Right atrium auricular region (tissue), 2 donors: ENCODE data around the gene COPG1. TPM values are rescaled to one million over a fixed set of nuclear protein-coding genes. Genes with fewer than 3 reads are reported as not detected.

Experiments used
- DNase-seq: peaks from one replicate; pipeline ENCODE4 v3.0.0-alpha.2; 2019; ENCODE audit warnings: low spot score
- H3K27ac ChIP-seq, 2 donors: fragments of 200-600 bp; sonication (generic); 1 replicate in 1 of 2; 2 replicates in 1 of 2; pipeline ENCODE4 v1.5.1; 2016 to 2019
- H3K27me3 ChIP-seq, 2 donors: fragments of 200-600 bp; sonication (generic); one replicate each; pipeline versions ENCODE4 v1.5.1 to v1.6.0; 2017 to 2019
- H3K36me3 ChIP-seq: fragments of 200-600 bp; sonication (generic); one replicate; pipeline ENCODE4 v1.5.1; 2016
- H3K4me1 ChIP-seq, 2 donors: fragments of 200-600 bp; sonication (generic); one replicate each; pipeline versions ENCODE4 v1.5.1 to v1.6.0; 2017 to 2019
- H3K4me3 ChIP-seq, 2 donors: fragments of 200-600 bp; sonication (generic); 1 replicate in 1 of 2; 2 replicates in 1 of 2; pipeline ENCODE4 v1.5.1; 2017 to 2019; ENCODE audit warnings: mild to moderate bottlenecking in 1 of 2, moderate library complexity in 1 of 2
- H3K9me3 ChIP-seq, 2 donors: fragments of 200-600 bp; sonication (generic); one replicate each; pipeline ENCODE4 v1.5.1; 2019
- CTCF ChIP-seq, 2 donors: fragments of 200-600 bp; sonication (generic); IDR thresholded peaks; one replicate each; pipeline ENCODE4 v1.5.1; 2019; ENCODE audit warnings: antibody characterized with exemption in 2 of 2
- total RNA-seq, 2 donors: library from RNA; depleted of rRNA; stranded (reverse); fragments of >200 nt; gene quantifications; one replicate each; pipeline ENCODE4 v1.1.0, GENCODE V29; 2016

COPG1 gene
- total RNA-seq, 2 donors from 2014 or later, result 88.7 to 99.2 TPM

DNA sequence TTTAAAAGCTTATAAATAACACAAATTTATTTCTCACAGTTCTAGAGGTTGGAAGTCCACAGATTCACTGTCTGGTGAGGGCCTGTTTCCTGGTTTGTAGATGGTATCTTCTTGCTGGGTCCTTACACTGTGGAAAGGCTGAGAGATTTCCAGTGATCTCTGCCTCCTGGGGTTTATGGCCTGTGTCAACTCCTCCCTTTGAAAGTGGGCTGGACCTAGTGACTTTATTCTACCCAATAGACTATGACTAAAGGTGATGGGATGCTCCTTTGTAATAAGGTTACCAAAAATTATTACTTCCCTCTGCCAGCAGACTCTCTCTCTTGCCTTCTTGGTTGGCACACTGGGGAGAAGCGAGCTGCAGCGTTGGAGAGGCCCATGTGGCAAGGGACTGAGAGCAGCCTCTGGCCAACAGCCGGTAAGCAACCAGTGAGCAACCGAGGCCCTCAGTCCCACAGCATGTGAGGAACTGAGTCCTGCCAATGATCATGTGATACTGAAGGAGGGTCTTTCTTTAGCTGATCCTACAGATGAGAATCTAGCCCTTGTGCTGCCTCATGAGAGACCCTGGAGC lies 14.0 kb upstream of the COPG1 start:
- TF ChIP-seq CTCF (IDR thresholded peaks at IDR 0.05), result no peak
- Histone ChIP-seq H3K27ac (no peak overlapping the region), H3K36me3 (no peaks in the 10 kb centered on the region)

GRCh38 chr3:129238945-129239705 lies 10.3 kb upstream of the COPG1 start:
- peak; percentile 67 for DNase-seq
- Histone ChIP-seq H3K27me3 (no peaks in the 10 kb centered on the region), H3K4me3 (no peak overlapping the region), H3K9me3 (no peaks in the 10 kb centered on the region), H3K4me1 (peaks cover 0 to 23% of the 10 kb centered on the region in 2 donors), H3K36me3 (no peaks in the 10 kb centered on the region), H3K27ac (peak overlapping the region in 1 of 2 donors; percentile 5)
- TF ChIP-seq CTCF (IDR thresholded peaks at IDR 0.05), result no peak

More for the DNA sequence above, 14.0 kb upstream of the COPG1 start:
- Histone ChIP-seq H3K4me1 (peaks cover 0 to 19% of the 10 kb centered on the region in 2 donors), H3K4me3 (no peak overlapping the region), H3K9me3 (no peaks in the 10 kb centered on the region), H3K27me3 (no peaks in the 10 kb centered on the region)
- DNase-seq, result no peak

GRCh38 chr3:129239991-129240390 lies 9.4 kb upstream of the COPG1 start:
- no peak for DNase-seq
- H3K4me3 ChIP-seq, result no peak overlapping the region
- H3K4me1 ChIP-seq, result peaks cover 0 to 23% of the 10 kb centered on the region in 2 donors
- TF ChIP-seq CTCF (IDR thresholded peaks at IDR 0.05), result no peak
- H3K27me3 ChIP-seq, result no peaks in the 10 kb centered on the region
- H3K27ac ChIP-seq, result no peak overlapping the region
- no peaks in the 10 kb centered on the region for H3K9me3 ChIP-seq
- no peaks in the 10 kb centered on the region for H3K36me3 ChIP-seq

DNA sequence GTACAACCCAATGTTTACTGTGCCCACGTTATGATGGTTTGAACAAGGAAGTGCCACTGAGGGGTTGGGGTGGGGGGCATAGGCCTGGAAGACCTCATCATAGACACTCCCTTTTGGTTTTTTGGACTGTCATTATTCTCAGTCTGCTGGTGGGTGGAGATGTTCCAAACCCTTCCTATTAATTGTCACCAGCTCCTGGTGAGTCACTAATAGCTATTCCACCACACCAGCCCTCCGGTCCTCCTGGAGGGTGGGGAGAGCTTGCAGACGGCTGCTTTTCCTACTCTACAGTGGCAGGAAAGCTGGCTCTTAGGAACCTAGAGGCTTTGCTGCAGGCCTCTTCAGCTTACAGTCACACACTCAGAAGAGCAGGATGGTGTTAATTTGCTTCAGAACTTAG lies 9.0 kb upstream of the COPG1 start:
- no peaks in the 10 kb centered on the region for H3K36me3 ChIP-seq
- no peak overlapping the region for H3K4me3 ChIP-seq
- H3K4me1 ChIP-seq, result peaks cover 0 to 27% of the 10 kb centered on the region in 2 donors
- H3K27ac ChIP-seq, result peak overlapping the region in 1 of 2 donors; percentile 23
- no peak for TF ChIP-seq CTCF (IDR thresholded peaks at IDR 0.05)
- H3K9me3 ChIP-seq, result no peaks in the 10 kb centered on the region
- no peak for DNase-seq
- H3K27me3 ChIP-seq, result no peaks in the 10 kb centered on the region

GRCh38 chr3:129245141-129245540 lies 4.3 kb upstream of the COPG1 start:
- no peak for TF ChIP-seq CTCF (IDR thresholded peaks at IDR 0.05)
- H3K4me3 ChIP-seq, result no peak overlapping the region
- no peaks in the 10 kb centered on the region for H3K27me3 ChIP-seq
- peak overlapping the region; percentile 67 to 70 for H3K27ac ChIP-seq
- peaks cover 0 to 26% of the 10 kb centered on the region in 2 donors for H3K4me1 ChIP-seq
- no peaks in the 10 kb centered on the region for H3K9me3 ChIP-seq
- DNase-seq, result no peak
- no peaks in the 10 kb centered on the region for H3K36me3 ChIP-seq
